GM19240 (cell line): ENCODE measurements around the gene PDIA2.

ENCODE experiments used
- DNase-seq: peaks from one replicate; pipeline ENCODE4 v3.0.0; 2011; ENCODE audit warnings: low spot score; ENCODE audit not compliant: insufficient read length

The PDIA2 gene

GRCh38 chr16:297832-298231 lies 14.9 kb downstream of the PDIA2 start:
- DNase-seq = no peak

- DNase-seq = no peak
Measured at GRCh38 chr16:301235-301634, 18.3 kb downstream of the PDIA2 start.

- no peak for DNase-seq
Measured at GRCh38 chr16:301950-302349, 19.0 kb downstream of the PDIA2 start.

- no peak for DNase-seq
Measured at GRCh38 chr16:303760-304505, 21.0 kb downstream of the PDIA2 start.

- no peak for DNase-seq
Measured at GRCh38 chr16:305916-306626, 23.1 kb downstream of the PDIA2 start.

GRCh38 chr16:306911-307370 lies 24.0 kb downstream of the PDIA2 start:
- DNase-seq = no peak

- no peak for DNase-seq
Measured at GRCh38 chr16:307691-308312, 24.8 kb downstream of the PDIA2 start.

- DNase-seq = no peak
Measured at GRCh38 chr16:309476-309875, 26.5 kb downstream of the PDIA2 start.

GRCh38 chr16:311725-312124 lies 28.8 kb downstream of the PDIA2 start:
- DNase-seq = no peak

GRCh38 chr16:314351-314750 lies 31.4 kb downstream of the PDIA2 start:
- DNase-seq = no peak

GRCh38 chr16:314795-315299 lies 31.9 kb downstream of the PDIA2 start:
- no peak for DNase-seq

GRCh38 chr16:316741-317464 lies 33.9 kb downstream of the PDIA2 start:
- DNase-seq = no peak

GRCh38 chr16:317583-317982 lies 34.6 kb downstream of the PDIA2 start:
- no peak for DNase-seq

GRCh38 chr16:318628-319027 lies 35.7 kb downstream of the PDIA2 start:
- no peak for DNase-seq

- no peak for DNase-seq
Measured at GRCh38 chr16:320206-320605, 37.2 kb downstream of the PDIA2 start.

GRCh38 chr16:321532-321931 lies 38.6 kb downstream of the PDIA2 start:
- no peak for DNase-seq

- DNase-seq = no peak
Measured at GRCh38 chr16:322476-323143, 39.6 kb downstream of the PDIA2 start.

GRCh38 chr16:324201-324450 lies 41.2 kb downstream of the PDIA2 start:
- DNase-seq = no peak

- DNase-seq = peak; percentile 62
Measured at GRCh38 chr16:324451-325334, 41.7 kb downstream of the PDIA2 start.
